ENCODE results near the gene CYB561. TPM values are rescaled to one million over a fixed set of nuclear protein-coding genes. Genes with fewer than 3 reads are reported as not detected.

CYB561 gene
- total RNA-seq, 1 experiment from 2014 or later: 35.1 TPM

GRCh38 chr17:63491413-63491812 is 45.3 kb upstream of the CYB561 start:
- Mint-ChIP-seq H3K4me3 (no peak overlapping the region), H3K9me3 (no peaks in the 10 kb centered on the region), H3K36me3 (no peaks in the 10 kb centered on the region), H3K27ac (no peak overlapping the region), H3K4me1 (no peaks in the 10 kb centered on the region), H3K27me3 (ENCODE audit: low read depth) (no peaks in the 10 kb centered on the region)
- ChIA-PET POLR2A (no interaction called here), CTCF (interaction anchor here (1.1 to 1.3 kb wide), 2 partner anchors 65 to 84 kb away, joined by 4 to 7 read pairs; no protein-coding TSS in a partner anchor)
- DNase-seq (ENCODE audit: low spot score): no peak
- TF ChIP-seq SOX15 (CRISPR knock-in tag; IDR thresholded peaks at IDR 0.05) (no peak), TP53 (CRISPR knock-in tag; IDR thresholded peaks at IDR 0.05) (no peak), NR3C1 (CRISPR knock-in tag; conservative IDR thresholded peaks at IDR 0.05; ENCODE audit: low read depth) (no peak), TEAD4 (CRISPR knock-in tag; IDR thresholded peaks at IDR 0.05) (no peak), CREM (CRISPR knock-in tag; IDR thresholded peaks at IDR 0.05) (no peak), SP1 (CRISPR knock-in tag; conservative IDR thresholded peaks at IDR 0.05) (no peak), NR2C2 (CRISPR knock-in tag; IDR thresholded peaks at IDR 0.05) (no peak), NR1H2 (CRISPR knock-in tag; IDR thresholded peaks at IDR 0.05) (no peak), ELF4 (CRISPR knock-in tag; IDR thresholded peaks at IDR 0.05; ENCODE audit: low read depth) (no peak), CREB1 (CRISPR knock-in tag; IDR thresholded peaks at IDR 0.05) (no peak)
- TF ChIP-seq, protein P1, sequence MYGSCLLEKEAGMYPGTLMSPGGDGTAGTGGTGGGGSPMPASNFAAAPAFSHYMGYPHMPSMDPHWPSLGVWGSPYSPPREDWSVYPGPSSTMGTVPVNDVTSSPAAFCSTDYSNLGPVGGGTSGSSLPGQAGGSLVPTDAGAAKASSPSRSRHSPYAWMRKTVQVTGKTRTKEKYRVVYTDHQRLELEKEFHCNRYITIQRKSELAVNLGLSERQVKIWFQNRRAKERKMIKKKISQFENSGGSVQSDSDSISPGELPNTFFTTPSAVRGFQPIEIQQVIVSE (CRISPR knock-in tag; IDR thresholded peaks at IDR 0.05; ENCODE audit: borderline replicate concordance): no peak
- TF ChIP-seq, protein P2, sequence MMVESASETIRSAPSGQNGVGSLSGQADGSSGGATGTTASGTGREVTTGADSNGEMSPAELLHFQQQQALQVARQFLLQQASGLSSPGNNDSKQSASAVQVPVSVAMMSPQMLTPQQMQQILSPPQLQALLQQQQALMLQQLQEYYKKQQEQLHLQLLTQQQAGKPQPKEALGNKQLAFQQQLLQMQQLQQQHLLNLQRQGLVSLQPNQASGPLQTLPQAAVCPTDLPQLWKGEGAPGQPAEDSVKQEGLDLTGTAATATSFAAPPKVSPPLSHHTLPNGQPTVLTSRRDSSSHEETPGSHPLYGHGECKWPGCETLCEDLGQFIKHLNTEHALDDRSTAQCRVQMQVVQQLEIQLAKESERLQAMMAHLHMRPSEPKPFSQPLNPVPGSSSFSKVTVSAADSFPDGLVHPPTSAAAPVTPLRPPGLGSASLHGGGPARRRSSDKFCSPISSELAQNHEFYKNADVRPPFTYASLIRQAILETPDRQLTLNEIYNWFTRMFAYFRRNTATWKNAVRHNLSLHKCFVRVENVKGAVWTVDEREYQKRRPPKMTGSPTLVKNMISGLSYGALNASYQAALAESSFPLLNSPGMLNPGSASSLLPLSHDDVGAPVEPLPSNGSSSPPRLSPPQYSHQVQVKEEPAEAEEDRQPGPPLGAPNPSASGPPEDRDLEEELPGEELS (CRISPR knock-in tag; IDR thresholded peaks at IDR 0.05): no peak
- TF ChIP-seq, protein P3, sequence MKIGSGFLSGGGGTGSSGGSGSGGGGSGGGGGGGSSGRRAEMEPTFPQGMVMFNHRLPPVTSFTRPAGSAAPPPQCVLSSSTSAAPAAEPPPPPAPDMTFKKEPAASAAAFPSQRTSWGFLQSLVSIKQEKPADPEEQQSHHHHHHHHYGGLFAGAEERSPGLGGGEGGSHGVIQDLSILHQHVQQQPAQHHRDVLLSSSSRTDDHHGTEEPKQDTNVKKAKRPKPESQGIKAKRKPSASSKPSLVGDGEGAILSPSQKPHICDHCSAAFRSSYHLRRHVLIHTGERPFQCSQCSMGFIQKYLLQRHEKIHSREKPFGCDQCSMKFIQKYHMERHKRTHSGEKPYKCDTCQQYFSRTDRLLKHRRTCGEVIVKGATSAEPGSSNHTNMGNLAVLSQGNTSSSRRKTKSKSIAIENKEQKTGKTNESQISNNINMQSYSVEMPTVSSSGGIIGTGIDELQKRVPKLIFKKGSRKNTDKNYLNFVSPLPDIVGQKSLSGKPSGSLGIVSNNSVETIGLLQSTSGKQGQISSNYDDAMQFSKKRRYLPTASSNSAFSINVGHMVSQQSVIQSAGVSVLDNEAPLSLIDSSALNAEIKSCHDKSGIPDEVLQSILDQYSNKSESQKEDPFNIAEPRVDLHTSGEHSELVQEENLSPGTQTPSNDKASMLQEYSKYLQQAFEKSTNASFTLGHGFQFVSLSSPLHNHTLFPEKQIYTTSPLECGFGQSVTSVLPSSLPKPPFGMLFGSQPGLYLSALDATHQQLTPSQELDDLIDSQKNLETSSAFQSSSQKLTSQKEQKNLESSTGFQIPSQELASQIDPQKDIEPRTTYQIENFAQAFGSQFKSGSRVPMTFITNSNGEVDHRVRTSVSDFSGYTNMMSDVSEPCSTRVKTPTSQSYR (CRISPR knock-in tag; IDR thresholded peaks at IDR 0.05): no peak
- TF ChIP-seq, protein P4, sequence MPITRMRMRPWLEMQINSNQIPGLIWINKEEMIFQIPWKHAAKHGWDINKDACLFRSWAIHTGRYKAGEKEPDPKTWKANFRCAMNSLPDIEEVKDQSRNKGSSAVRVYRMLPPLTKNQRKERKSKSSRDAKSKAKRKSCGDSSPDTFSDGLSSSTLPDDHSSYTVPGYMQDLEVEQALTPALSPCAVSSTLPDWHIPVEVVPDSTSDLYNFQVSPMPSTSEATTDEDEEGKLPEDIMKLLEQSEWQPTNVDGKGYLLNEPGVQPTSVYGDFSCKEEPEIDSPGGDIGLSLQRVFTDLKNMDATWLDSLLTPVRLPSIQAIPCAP (CRISPR knock-in tag; IDR thresholded peaks at IDR 0.05): no peak
- TF ChIP-seq, protein P5, sequence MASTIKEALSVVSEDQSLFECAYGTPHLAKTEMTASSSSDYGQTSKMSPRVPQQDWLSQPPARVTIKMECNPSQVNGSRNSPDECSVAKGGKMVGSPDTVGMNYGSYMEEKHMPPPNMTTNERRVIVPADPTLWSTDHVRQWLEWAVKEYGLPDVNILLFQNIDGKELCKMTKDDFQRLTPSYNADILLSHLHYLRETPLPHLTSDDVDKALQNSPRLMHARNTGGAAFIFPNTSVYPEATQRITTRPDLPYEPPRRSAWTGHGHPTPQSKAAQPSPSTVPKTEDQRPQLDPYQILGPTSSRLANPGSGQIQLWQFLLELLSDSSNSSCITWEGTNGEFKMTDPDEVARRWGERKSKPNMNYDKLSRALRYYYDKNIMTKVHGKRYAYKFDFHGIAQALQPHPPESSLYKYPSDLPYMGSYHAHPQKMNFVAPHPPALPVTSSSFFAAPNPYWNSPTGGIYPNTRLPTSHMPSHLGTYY (CRISPR knock-in tag; IDR thresholded peaks at IDR 0.05): no peak
- ATAC-seq: no peak

DNA sequence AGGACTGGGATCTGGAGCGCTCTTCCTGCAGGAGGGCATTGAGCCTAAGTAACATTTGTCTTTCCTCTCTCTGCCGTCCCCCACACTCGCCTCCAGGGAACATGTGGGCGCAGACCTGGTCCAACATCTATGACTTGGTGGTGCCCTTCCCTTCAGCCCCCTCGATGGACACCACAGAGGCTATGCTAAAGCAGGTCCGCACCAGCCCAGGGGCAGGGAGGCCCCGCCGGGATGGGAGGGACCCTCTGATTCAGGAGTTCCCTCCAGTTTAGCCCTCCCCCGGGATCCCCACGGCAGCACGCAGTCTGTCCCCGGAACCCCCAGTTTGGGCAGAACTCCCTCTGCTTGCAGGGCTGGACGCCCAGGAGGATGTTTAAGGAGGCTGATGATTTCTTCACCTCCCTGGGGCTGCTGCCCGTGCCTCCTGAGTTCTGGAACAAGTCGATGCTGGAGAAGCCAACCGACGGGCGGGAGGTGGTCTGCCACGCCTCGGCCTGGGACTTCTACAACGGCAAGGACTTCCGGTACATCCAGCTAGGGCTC is 44.8 kb upstream of the CYB561 start:
- ATAC-seq (no peak), DNase-seq (ENCODE audit: low spot score) (no peak)
- H3K27ac Mint-ChIP-seq: no peak overlapping the region
- H3K36me3 Mint-ChIP-seq: no peaks in the 10 kb centered on the region
- H3K9me3 Mint-ChIP-seq: no peaks in the 10 kb centered on the region
- H3K4me1 Mint-ChIP-seq: no peaks in the 10 kb centered on the region
- POLR2A ChIA-PET: no interaction called here
- TF ChIP-seq ZNF219 (CRISPR knock-in tag; IDR thresholded peaks at IDR 0.05; ENCODE audit: borderline replicate concordance) (no peak), ATF2 (CRISPR knock-in tag; IDR thresholded peaks at IDR 0.05; ENCODE audit: borderline replicate concordance, low read depth) (no peak), TEAD4 (CRISPR knock-in tag; IDR thresholded peaks at IDR 0.05) (no peak), AR (CRISPR knock-in tag; IDR thresholded peaks at IDR 0.05) (no peak), ZNF423 (CRISPR knock-in tag; IDR thresholded peaks at IDR 0.05) (no peak), E2F5 (CRISPR knock-in tag; IDR thresholded peaks at IDR 0.05) (no peak)
- H3K4me3 Mint-ChIP-seq: no peak overlapping the region
- CTCF ChIA-PET: interaction anchor here (0.7 to 1.9 kb wide), 8 partner anchors 12 to 84 kb away, joined by 3 to 16 read pairs (median 4); no protein-coding TSS in a partner anchor
- H3K27me3 Mint-ChIP-seq (ENCODE audit: low read depth): no peaks in the 10 kb centered on the region

Measured in WTC11 (cell line).